CD4-positive, alpha-beta memory T cell (primary cell): ENCODE results near the gene SLC15A5. TPM values are rescaled to one million over a fixed set of nuclear protein-coding genes. Genes with fewer than 3 reads are reported as not detected.
A peak's percentile ranks its signal among the peaks of the same experiment; 100 is the strongest.

ENCODE experiments used
- CTCF ChIA-PET: fragments of 350-600 bp; sonication (Branson Sonifier 250); formaldehyde crosslinking; loops from one replicate; lab custom pipeline; 2021; ENCODE audit warnings: inconsistent platforms; ENCODE audit not compliant: partially characterized antibody; lab: Charles Lee
- POLR2A ChIA-PET: fragments of 350-600 bp; sonication (Branson Sonifier 250); formaldehyde crosslinking; loops from one replicate; lab custom pipeline; 2021; ENCODE audit not compliant: partially characterized antibody; lab: Charles Lee
- DNase-seq, 5 donors: peaks; one replicate each; pipeline versions ENCODE4 v3.0.0 to v3.0.0-alpha.2; 2020 to 2022; ENCODE audit warnings: mixed read lengths in 1 of 5
- H3K27ac ChIP-seq: one replicate; pipeline ENCODE4 v1.7.0; 2013; ENCODE audit warnings: low read depth, low read length
- H3K27me3 ChIP-seq: 2 replicates; pipeline ENCODE4 v1.7.0; 2013; ENCODE audit warnings: mild to moderate bottlenecking, low read length, moderate library complexity; ENCODE audit not compliant: insufficient read depth
- H3K36me3 ChIP-seq: 2 replicates; pipeline ENCODE4 v1.7.0; 2013; ENCODE audit warnings: mild to moderate bottlenecking, low read length, moderate library complexity; ENCODE audit not compliant: insufficient read depth
- H3K4me1 ChIP-seq: 2 replicates; pipeline ENCODE4 v1.7.0; 2013; ENCODE audit warnings: mild to moderate bottlenecking, low read length, moderate library complexity; ENCODE audit not compliant: insufficient read depth
- H3K4me3 ChIP-seq, 2 donors: one replicate each; pipeline ENCODE4 v1.7.0; 2013; ENCODE audit warnings: low read length in 2 of 2, mild to moderate bottlenecking in 1 of 2
- H3K9me3 ChIP-seq, 2 donors: one replicate each; pipeline ENCODE4 v1.7.0; 2013; ENCODE audit warnings: low read length in 2 of 2, control low read depth in 1 of 2; ENCODE audit not compliant: control insufficient read depth in 1 of 2
- H3K27ac Mint-ChIP-seq, 7 donors: one replicate each; pipeline ENCODE4 v1.8.0; 2020 to 2021; ENCODE audit warnings: mixed read lengths in 7 of 7, mild to moderate bottlenecking in 6 of 7, inconsistent platforms in 3 of 7, moderate library complexity in 3 of 7
- H3K27me3 Mint-ChIP-seq, 2 donors: one replicate each; pipeline ENCODE4 v1.8.0; 2020 to 2021; ENCODE audit warnings: mixed read lengths in 2 of 2
- H3K36me3 Mint-ChIP-seq, 2 donors: one replicate each; pipeline ENCODE4 v1.8.0; 2020 to 2021; ENCODE audit warnings: mixed read lengths in 2 of 2, inconsistent platforms in 1 of 2, mild to moderate bottlenecking in 1 of 2
- H3K4me1 Mint-ChIP-seq, 4 donors: one replicate each; pipeline ENCODE4 v1.8.0; 2020 to 2021; ENCODE audit warnings: mixed read lengths in 4 of 4, mild to moderate bottlenecking in 1 of 4
- H3K4me3 Mint-ChIP-seq, 8 donors: one replicate each; pipeline ENCODE4 v1.8.0; 2020 to 2021; ENCODE audit warnings: mixed read lengths in 8 of 8, mild to moderate bottlenecking in 7 of 8, moderate library complexity in 6 of 8, inconsistent platforms in 3 of 8
- H3K9me3 Mint-ChIP-seq, 8 donors: one replicate each; pipeline ENCODE4 v1.8.0; 2020 to 2021; ENCODE audit warnings: mixed read lengths in 8 of 8, mild to moderate bottlenecking in 5 of 8, inconsistent platforms in 3 of 8, moderate library complexity in 1 of 8
- intact Hi-C: fragments of 100-400 bp; cut with micrococcal nuclease; formaldehyde crosslinking; loops from one replicate; pipeline ENCODE4 v1.15.1; 2023
- polyA plus RNA-seq, 2 donors: library from polyadenylated mRNA; unstranded; fragments of 300-500 nt; fragmentation: Illumina TruSeq; gene quantifications; one replicate each; pipeline ENCODE4 v1.2.3, GENCODE V29; 2021
- total RNA-seq, 2 experiments: library from RNA; stranded (reverse); gene quantifications; one replicate each; pipeline ENCODE4 v1.2.3, GENCODE V29; 2021

SLC15A5 gene, protein sequence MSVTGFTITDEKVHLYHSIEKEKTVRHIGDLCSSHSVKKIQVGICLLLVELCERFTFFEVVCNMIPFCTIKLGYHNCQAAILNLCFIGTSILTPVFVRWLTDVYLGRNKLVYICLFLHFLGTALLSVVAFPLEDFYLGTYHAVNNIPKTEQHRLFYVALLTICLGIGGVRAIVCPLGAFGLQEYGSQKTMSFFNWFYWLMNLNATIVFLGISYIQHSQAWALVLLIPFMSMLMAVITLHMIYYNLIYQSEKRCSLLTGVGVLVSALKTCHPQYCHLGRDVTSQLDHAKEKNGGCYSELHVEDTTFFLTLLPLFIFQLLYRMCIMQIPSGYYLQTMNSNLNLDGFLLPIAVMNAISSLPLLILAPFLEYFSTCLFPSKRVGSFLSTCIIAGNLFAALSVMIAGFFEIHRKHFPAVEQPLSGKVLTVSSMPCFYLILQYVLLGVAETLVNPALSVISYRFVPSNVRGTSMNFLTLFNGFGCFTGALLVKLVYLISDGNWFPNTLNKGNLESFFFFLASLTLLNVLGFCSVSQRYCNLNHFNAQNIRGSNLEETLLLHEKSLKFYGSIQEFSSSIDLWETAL
- not detected for total RNA-seq
- polyA plus RNA-seq = not detected

- no peaks in the 10 kb centered on the region for H3K4me1 Mint-ChIP-seq
Observed at GRCh38 chr12:16277585-16277984, at the start of gene SLC15A5. Gene SLC15A5, minus strand, starts transcription at chr12:16277685. Its CDS starts 0 bp downstream, at chr12:16277685.

GRCh38 chr12:16325426-16325825 is 47.9 kb upstream of the SLC15A5 start:
- Histone ChIP-seq H3K9me3 (no peaks in the 10 kb centered on the region), H3K4me1 (no peaks in the 10 kb centered on the region), H3K36me3 (no peaks in the 10 kb centered on the region), H3K4me3 (no peak overlapping the region), H3K27me3 (no peaks in the 10 kb centered on the region), H3K27ac (no peak overlapping the region)
- H3K9me3 Mint-ChIP-seq = peaks cover 2 to 21% (median 7%) of the 10 kb centered on the region in 8 donors
- no peak for DNase-seq
- POLR2A ChIA-PET = no interaction called here
- H3K36me3 Mint-ChIP-seq = no peaks in the 10 kb centered on the region
- no peak overlapping the region for H3K4me3 Mint-ChIP-seq
- CTCF ChIA-PET = no interaction called here
- intact Hi-C loops = no loop called here
- H3K4me1 Mint-ChIP-seq = no peaks in the 10 kb centered on the region
- H3K27me3 Mint-ChIP-seq = no peaks in the 10 kb centered on the region
- no peak overlapping the region for H3K27ac Mint-ChIP-seq

More at GRCh38 chr12:16277585-16277984, at the start of gene SLC15A5:
- no peaks in the 10 kb centered on the region for H3K27me3 ChIP-seq
- Mint-ChIP-seq H3K36me3 (no peaks in the 10 kb centered on the region), H3K9me3 (peaks cover 0 to 6% (median 4%) of the 10 kb centered on the region in 8 donors), H3K27me3 (no peaks in the 10 kb centered on the region), H3K27ac (peak within 1 kb of the TSS in 1 of 7 donors; percentile 28), H3K4me3 (no peak within 1 kb of the TSS)
- no peak for DNase-seq
- H3K9me3 ChIP-seq = peaks cover 0 to 4% of the 10 kb centered on the region in 2 donors
- no peaks in the 10 kb centered on the region for H3K4me1 ChIP-seq
- POLR2A ChIA-PET = no interaction called here
- no peak within 1 kb of the TSS for H3K27ac ChIP-seq
- intact Hi-C loops = no loop called here
- H3K36me3 ChIP-seq = no peaks in the 10 kb centered on the region
- H3K4me3 ChIP-seq = no peak within 1 kb of the TSS
- CTCF ChIA-PET = no interaction called here

DNA sequence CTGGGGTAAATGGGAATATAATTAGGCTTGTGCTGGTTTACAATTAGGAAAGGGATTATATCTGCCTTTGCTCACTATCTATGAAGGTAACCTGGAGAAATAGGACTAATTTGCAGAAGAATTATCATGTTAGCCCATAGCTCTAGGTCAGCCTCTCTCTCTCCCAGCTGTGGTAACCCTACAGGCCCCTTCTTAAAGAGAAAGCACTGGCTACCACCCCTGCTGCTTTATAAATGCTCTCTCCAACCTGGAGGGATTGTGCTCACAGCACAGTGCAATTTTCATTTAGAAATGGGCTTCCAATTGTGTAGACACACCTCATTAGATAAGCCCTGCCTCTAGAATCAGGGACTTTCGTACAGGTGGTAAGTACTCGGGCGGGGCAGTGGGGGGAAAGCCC is 47.3 kb upstream of the SLC15A5 start:
- Histone ChIP-seq H3K9me3 (no peaks in the 10 kb centered on the region), H3K4me3 (no peak overlapping the region), H3K36me3 (no peaks in the 10 kb centered on the region), H3K27ac (no peak overlapping the region), H3K27me3 (no peaks in the 10 kb centered on the region), H3K4me1 (no peaks in the 10 kb centered on the region)
- POLR2A ChIA-PET = no interaction called here
- Mint-ChIP-seq H3K27ac (no peak overlapping the region), H3K36me3 (no peaks in the 10 kb centered on the region), H3K27me3 (no peaks in the 10 kb centered on the region), H3K4me1 (no peaks in the 10 kb centered on the region), H3K4me3 (no peak overlapping the region), H3K9me3 (peaks cover 2 to 21% (median 7%) of the 10 kb centered on the region in 8 donors)
- no peak for DNase-seq
- CTCF ChIA-PET = no interaction called here
- intact Hi-C loops = no loop called here

DNA sequence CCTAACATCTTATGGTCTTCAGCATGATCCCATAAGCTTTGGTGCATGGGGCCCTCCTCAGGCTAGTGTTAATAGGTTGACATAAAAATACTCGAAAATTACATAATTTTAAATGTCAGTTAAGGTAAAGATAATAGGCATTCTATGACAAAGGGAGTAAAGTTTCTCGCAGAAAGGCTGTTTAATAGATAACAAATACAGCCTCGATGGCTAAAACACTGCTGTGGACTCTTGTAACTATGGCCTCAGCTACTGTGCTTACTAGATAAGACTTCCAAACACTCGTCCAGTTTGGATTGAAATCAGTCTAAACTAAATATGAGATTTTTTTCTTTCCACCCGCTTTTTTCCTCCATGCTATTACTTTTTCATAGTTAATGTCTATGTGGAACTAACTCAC is 46.8 kb upstream of the SLC15A5 start:
- Histone ChIP-seq H3K27me3 (no peaks in the 10 kb centered on the region), H3K4me3 (no peak overlapping the region), H3K9me3 (no peaks in the 10 kb centered on the region), H3K4me1 (no peaks in the 10 kb centered on the region), H3K36me3 (no peaks in the 10 kb centered on the region), H3K27ac (no peak overlapping the region)
- intact Hi-C loops = no loop called here
- Mint-ChIP-seq H3K27ac (no peak overlapping the region), H3K9me3 (peaks cover 2 to 21% (median 8%) of the 10 kb centered on the region in 8 donors), H3K4me3 (no peak overlapping the region), H3K36me3 (no peaks in the 10 kb centered on the region), H3K4me1 (no peaks in the 10 kb centered on the region), H3K27me3 (no peaks in the 10 kb centered on the region)
- DNase-seq = no peak
- POLR2A ChIA-PET = no interaction called here
- CTCF ChIA-PET = no interaction called here

GRCh38 chr12:16323638-16324037 is 46.2 kb upstream of the SLC15A5 start:
- Histone ChIP-seq H3K4me3 (no peak overlapping the region), H3K27me3 (no peaks in the 10 kb centered on the region), H3K36me3 (no peaks in the 10 kb centered on the region), H3K9me3 (no peaks in the 10 kb centered on the region), H3K27ac (no peak overlapping the region), H3K4me1 (no peaks in the 10 kb centered on the region)
- Mint-ChIP-seq H3K9me3 (peaks cover 2 to 21% (median 8%) of the 10 kb centered on the region in 8 donors), H3K27ac (no peak overlapping the region), H3K4me3 (no peak overlapping the region), H3K4me1 (no peaks in the 10 kb centered on the region), H3K36me3 (no peaks in the 10 kb centered on the region), H3K27me3 (no peaks in the 10 kb centered on the region)
- CTCF ChIA-PET = no interaction called here
- intact Hi-C loops = no loop called here
- POLR2A ChIA-PET = no interaction called here
- DNase-seq = no peak

DNA sequence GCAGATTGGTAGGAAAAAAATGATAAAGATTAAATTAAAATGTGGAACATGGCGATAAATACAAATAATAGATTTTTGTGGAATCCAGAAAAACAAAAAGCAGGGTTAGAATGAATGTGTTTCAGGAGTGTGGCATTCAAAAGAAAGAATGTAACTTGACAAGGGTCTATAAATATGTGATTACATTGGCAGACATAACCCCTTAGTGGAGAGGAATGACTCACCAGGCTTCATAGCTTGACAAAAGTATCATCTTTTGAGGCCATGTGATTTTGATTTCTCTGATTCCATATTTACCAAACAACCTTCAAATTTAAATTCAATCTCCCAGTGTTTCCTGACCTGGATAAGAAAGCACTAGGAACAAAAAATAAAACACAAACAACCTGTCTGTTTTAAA is 45.5 kb upstream of the SLC15A5 start:
- peaks cover 2 to 14% (median 8%) of the 10 kb centered on the region in 8 donors for H3K9me3 Mint-ChIP-seq
- CTCF ChIA-PET = no interaction called here
- POLR2A ChIA-PET = no interaction called here
- no peak overlapping the region for H3K27ac ChIP-seq
- no peaks in the 10 kb centered on the region for H3K27me3 Mint-ChIP-seq
- H3K36me3 Mint-ChIP-seq = no peaks in the 10 kb centered on the region
- no peak overlapping the region for H3K4me3 ChIP-seq
- H3K4me1 ChIP-seq = no peaks in the 10 kb centered on the region
- no peak overlapping the region for H3K27ac Mint-ChIP-seq
- no peak for DNase-seq
- no peaks in the 10 kb centered on the region for H3K9me3 ChIP-seq
- no peak overlapping the region for H3K4me3 Mint-ChIP-seq
- intact Hi-C loops = no loop called here
- no peaks in the 10 kb centered on the region for H3K36me3 ChIP-seq
- no peaks in the 10 kb centered on the region for H3K4me1 Mint-ChIP-seq
- H3K27me3 ChIP-seq = no peaks in the 10 kb centered on the region

- Histone ChIP-seq H3K9me3 (no peaks in the 10 kb centered on the region), H3K4me1 (no peaks in the 10 kb centered on the region), H3K27me3 (no peaks in the 10 kb centered on the region), H3K4me3 (no peak overlapping the region), H3K27ac (no peak overlapping the region), H3K36me3 (no peaks in the 10 kb centered on the region)
- H3K27me3 Mint-ChIP-seq = no peaks in the 10 kb centered on the region
- no peak overlapping the region for H3K27ac Mint-ChIP-seq
- H3K9me3 Mint-ChIP-seq = peaks cover 0 to 27% (median 11%) of the 10 kb centered on the region in 8 donors
- no peak for DNase-seq
- ChIA-PET CTCF (no interaction called here), POLR2A (no interaction called here)
- no peaks in the 10 kb centered on the region for H3K4me1 Mint-ChIP-seq
- no peaks in the 10 kb centered on the region for H3K36me3 Mint-ChIP-seq
- no peak overlapping the region for H3K4me3 Mint-ChIP-seq
- intact Hi-C loops = no loop called here
Observed at GRCh38 chr12:16310934-16311333, 33.4 kb upstream of the SLC15A5 start.
